Activated T-helper 9 cell treated with anti-CD3 and anti-CD28 coated beads, Interleukin-2, amount 50 U/mL, for 16 hours (primary cell): ENCODE measurements around the gene TLE6.
"Not testable (repeated sequence)": the region's sequence is repeated elsewhere in the genome, so short reads cannot be mapped to it uniquely, and the experiment has no call there.

Source experiments
- DNase-seq: peaks from one replicate; pipeline ENCODE4 v3.0.0-alpha.2; 2020; ENCODE audit warnings: low read depth

Gene TLE6

GRCh38 chr19:2977001-2977745 lies at the start of gene TLE6:
Gene TLE6 (plus strand): TSS chr19:2977564. CDS start chr19:2978234, 670 bp downstream.
- DNase-seq, result peak; percentile 88

- no peak for DNase-seq
Measured at GRCh38 chr19:2933490-2933910, 43.9 kb upstream of the TLE6 start.

GRCh38 chr19:2935863-2936262 lies 41.5 kb upstream of the TLE6 start:
- DNase-seq, result not testable (repeated sequence)

GRCh38 chr19:2942928-2943640 lies 34.3 kb upstream of the TLE6 start:
- DNase-seq, result no peak

- DNase-seq, result no peak
Measured at GRCh38 chr19:2944403-2944774, 33.0 kb upstream of the TLE6 start.

GRCh38 chr19:2944775-2945574 lies 32.4 kb upstream of the TLE6 start, which contains the start of gene ZNF77:
Gene ZNF77 (minus strand): TSS chr19:2944971. CDS start chr19:2944840, 131 bp downstream.
- peak; percentile 97 for DNase-seq

GRCh38 chr19:2945575-2946184 lies 31.7 kb upstream of the TLE6 start:
- no peak for DNase-seq

- no peak for DNase-seq
Measured at GRCh38 chr19:2949939-2950285, 27.5 kb upstream of the TLE6 start.

- peak; percentile 100 for DNase-seq
Measured at GRCh38 chr19:2950286-2951124, 26.9 kb upstream of the TLE6 start.

GRCh38 chr19:2952953-2953481 lies 24.3 kb upstream of the TLE6 start:
- no peak for DNase-seq

- DNase-seq, result no peak
Measured at GRCh38 chr19:2957160-2957559, 20.2 kb upstream of the TLE6 start.

GRCh38 chr19:2960120-2960519 lies 17.2 kb upstream of the TLE6 start:
- DNase-seq, result no peak

GRCh38 chr19:2962018-2962670 lies 15.2 kb upstream of the TLE6 start:
- no peak for DNase-seq

- DNase-seq, result no peak
Measured at GRCh38 chr19:2963122-2963521, 14.2 kb upstream of the TLE6 start.

- not testable (repeated sequence) for DNase-seq
Measured at GRCh38 chr19:2963631-2964030, 13.7 kb upstream of the TLE6 start.

GRCh38 chr19:2964874-2965273 lies 12.5 kb upstream of the TLE6 start:
- no peak for DNase-seq

- DNase-seq, result no peak
Measured at GRCh38 chr19:2967972-2968371, 9.4 kb upstream of the TLE6 start.

GRCh38 chr19:2969104-2969504 lies 8.3 kb upstream of the TLE6 start:
- no peak for DNase-seq

GRCh38 chr19:2970201-2970835 lies 7.0 kb upstream of the TLE6 start:
- DNase-seq, result no peak

- DNase-seq, result no peak
Measured at GRCh38 chr19:2973229-2973628, 4.1 kb upstream of the TLE6 start.
